IMR-90 (cell line): ENCODE measurements around the gene TEAD1. TPM values are rescaled to one million over a fixed set of nuclear protein-coding genes. Genes with fewer than 3 reads are reported as not detected.

Source experiments
- ATAC-seq: fragments of 200-7000 bp; cut with Tn5 transposase; 2 replicates; pipeline ENCODE4 v1.9.1; 2020; ENCODE audit warnings: low read depth, mild to moderate bottlenecking, moderate library complexity
- BruUV-seq: library from RNA; stranded (reverse); fragments of 400-500 nt; replicated peaks from 2 replicates; lab custom pipeline; 2021; lab: Mats Ljungman, UMichigan
- CTCF ChIA-PET: fragments of 300-600 bp; formaldehyde crosslinking; extraction: SDS; loops from one replicate; lab custom pipeline; 2021; ENCODE audit warnings: antibody characterized with exemption; lab: Yijun Ruan, JAX
- POLR2A ChIA-PET: fragments of 300-600 bp; sonication (Branson Sonifier 250); formaldehyde crosslinking; loops from one replicate; lab custom pipeline; 2022; ENCODE audit warnings: antibody characterized with exemption; ENCODE audit not compliant: unreplicated experiment; lab: Charles Lee
- DNase-seq: peaks from one replicate; pipeline ENCODE4 v3.0.0; 2013
- H2AFZ ChIP-seq: replicated peaks from 2 replicates; pipeline ENCODE3; 2013; ENCODE audit warnings: low read length, mild to moderate bottlenecking; ENCODE audit not compliant: poor library complexity
- H2AK5ac ChIP-seq: 2 replicates; pipeline ENCODE4 v1.6.1; 2013; ENCODE audit warnings: low read depth, low read length, inconsistent platforms
- H2AK9ac ChIP-seq: replicated peaks from 2 replicates; pipeline ENCODE3; 2013; ENCODE audit warnings: mild to moderate bottlenecking, low read depth, low read length, moderate library complexity; ENCODE audit not compliant: poor library complexity
- H2BK120ac ChIP-seq: 2 replicates; pipeline ENCODE4 v1.6.1; 2013; ENCODE audit warnings: low read depth, low read length, inconsistent platforms
- H2BK15ac ChIP-seq: 3 replicates; pipeline ENCODE4 v1.6.1; 2013; ENCODE audit warnings: low read depth, low read length, inconsistent platforms
- H2BK20ac ChIP-seq: 2 replicates; pipeline ENCODE4 v1.6.1; 2013; ENCODE audit warnings: low read depth, mild to moderate bottlenecking, inconsistent platforms, low read length, moderate library complexity
- H2BK5ac ChIP-seq: 2 replicates; pipeline ENCODE4 v1.6.1; 2013; ENCODE audit warnings: mild to moderate bottlenecking, low read depth, low read length, inconsistent platforms; ENCODE audit not compliant: poor library complexity, severe bottlenecking
- H3K14ac ChIP-seq: replicated peaks from 2 replicates; pipeline ENCODE4 v1.6.1; 2013; ENCODE audit warnings: low read depth, low read length, inconsistent platforms
- H3K18ac ChIP-seq: 2 replicates; pipeline ENCODE4 v1.6.1; 2013; ENCODE audit warnings: low read depth, low read length, control low read depth
- H3K23ac ChIP-seq: 2 replicates; pipeline ENCODE4 v1.6.1; 2013; ENCODE audit warnings: low read depth, low read length, inconsistent platforms
- H3K27ac ChIP-seq: 2 replicates; pipeline ENCODE4 v1.5.1; 2013; ENCODE audit warnings: mild to moderate bottlenecking, control low read depth, low read length; ENCODE audit not compliant: insufficient read depth
- H3K27me3 ChIP-seq: 2 replicates; pipeline ENCODE4 v1.6.1; 2013; ENCODE audit warnings: low read length; ENCODE audit not compliant: control insufficient read depth, insufficient read depth
- H3K36me3 ChIP-seq: 2 replicates; pipeline ENCODE4 v1.6.1; 2013; ENCODE audit warnings: low read length, mixed read lengths; ENCODE audit not compliant: control insufficient read depth, insufficient read depth
- H3K4ac ChIP-seq: 2 replicates; pipeline ENCODE4 v1.6.1; 2013; ENCODE audit warnings: low read depth, low read length, inconsistent platforms
- H3K4me1 ChIP-seq: 2 replicates; pipeline ENCODE4 v1.6.1; 2013; ENCODE audit warnings: low read length, mixed read lengths; ENCODE audit not compliant: control insufficient read depth, insufficient read depth
- H3K4me2 ChIP-seq: 2 replicates; pipeline ENCODE4 v1.6.1; 2013; ENCODE audit warnings: low read depth, mild to moderate bottlenecking, control low read depth, low read length, moderate library complexity
- H3K4me3 ChIP-seq: 2 replicates; pipeline ENCODE4 v1.5.1; 2013; ENCODE audit warnings: low read depth, mild to moderate bottlenecking, control low read depth, low read length, moderate library complexity; ENCODE audit not compliant: insufficient read depth
- H3K56ac ChIP-seq: 2 replicates; pipeline ENCODE4 v1.6.1; 2013; ENCODE audit warnings: low read length, inconsistent platforms; ENCODE audit not compliant: insufficient read depth; ENCODE audit errors: extremely low read depth
- H3K79me1 ChIP-seq, 2 experiments: 2 replicates each; pipeline ENCODE4 v1.6.1; 2013; ENCODE audit warnings: low read length in 2 of 2, inconsistent platforms in 1 of 2, low read depth in 1 of 2
- H3K9ac ChIP-seq: 2 replicates; pipeline ENCODE4 v1.6.1; 2013; ENCODE audit warnings: low read depth, low read length, control low read depth
- H3K9me1 ChIP-seq: 2 replicates; pipeline ENCODE4 v1.6.1; 2013; ENCODE audit warnings: low read length, inconsistent platforms; ENCODE audit not compliant: insufficient read depth
- H3K9me3 ChIP-seq: 2 replicates; pipeline ENCODE4 v1.6.1; 2013; ENCODE audit warnings: low read length; ENCODE audit not compliant: control insufficient read depth, insufficient read depth
- H4K20me1 ChIP-seq: 2 replicates; pipeline ENCODE4 v1.6.1; 2013; ENCODE audit warnings: low read length, inconsistent platforms; ENCODE audit not compliant: insufficient read depth
- H4K5ac ChIP-seq: 2 replicates; pipeline ENCODE4 v1.6.1; 2013; ENCODE audit warnings: mild to moderate bottlenecking, low read depth, low read length, control low read depth
- H4K8ac ChIP-seq, 2 experiments: 2 replicates each; pipeline ENCODE4 v1.6.1; 2013; ENCODE audit warnings: low read depth in 2 of 2, low read length in 2 of 2, control low read depth in 1 of 2, inconsistent platforms in 1 of 2
- H4K91ac ChIP-seq: 2 replicates; pipeline ENCODE4 v1.6.1; 2013; ENCODE audit warnings: low read depth, low read length, inconsistent platforms; ENCODE audit not compliant: insufficient read depth
- BHLHE40 ChIP-seq: fragments of 150-350 bp; IDR thresholded peaks from 2 replicates; pipeline ENCODE4 v1.6.1; 2016; ENCODE audit warnings: mild to moderate bottlenecking, low read depth, low read length
- CEBPB ChIP-seq: IDR thresholded peaks from 2 replicates; pipeline ENCODE4 v1.6.1; 2012; ENCODE audit warnings: low read depth, low read length, improper control_type of control experiment
- CHD1 ChIP-seq: IDR thresholded peaks from 2 replicates; pipeline ENCODE4 v1.6.1; 2012; ENCODE audit warnings: low read depth, low read length, improper control_type of control experiment
- FOS ChIP-seq: fragments of 150-350 bp; IDR thresholded peaks from 2 replicates; pipeline ENCODE4 v1.6.1; 2016; ENCODE audit warnings: low read depth, low read length
- MAFK ChIP-seq: IDR thresholded peaks from 2 replicates; pipeline ENCODE4 v1.6.1; 2012; ENCODE audit warnings: low read depth, low read length, improper control_type of control experiment
- MAZ ChIP-seq: IDR thresholded peaks from 2 replicates; pipeline ENCODE4 v1.6.1; 2012; ENCODE audit warnings: low read depth, mild to moderate bottlenecking, low read length, improper control_type of control experiment, moderate library complexity, borderline replicate concordance
- MXI1 ChIP-seq: IDR thresholded peaks from 2 replicates; pipeline ENCODE4 v1.6.1; 2012; ENCODE audit warnings: low read depth, mild to moderate bottlenecking, low read length, moderate library complexity, borderline replicate concordance
- NFE2L2 ChIP-seq: fragments of 150-350 bp; IDR thresholded peaks from 2 replicates; pipeline ENCODE4 v1.6.1; 2016; ENCODE audit warnings: low read depth, mild to moderate bottlenecking, low read length
- POLR2A ChIP-seq: IDR thresholded peaks from 2 replicates; pipeline ENCODE4 v1.6.1; 2012; ENCODE audit warnings: mild to moderate bottlenecking, low read depth, low read length
- RAD21 ChIP-seq: IDR thresholded peaks from 2 replicates; pipeline ENCODE4 v1.6.1; 2012; ENCODE audit warnings: low read length, improper control_type of control experiment
- RCOR1 ChIP-seq: IDR thresholded peaks from 2 replicates; pipeline ENCODE4 v1.6.1; 2012; ENCODE audit warnings: mild to moderate bottlenecking, low read length, improper control_type of control experiment; ENCODE audit not compliant: insufficient replicate concordance
- RFX5 ChIP-seq: IDR thresholded peaks from 2 replicates; pipeline ENCODE4 v1.8.0; 2012; ENCODE audit warnings: low read depth, mild to moderate bottlenecking, low read length, moderate library complexity
- SMC3 ChIP-seq: fragments of 150-350 bp; IDR thresholded peaks from 2 replicates; pipeline ENCODE4 v1.6.1; 2016; ENCODE audit warnings: low read depth, mild to moderate bottlenecking, antibody characterized with exemption, low read length, moderate library complexity
- WGBS, 2 experiments: methylation state at CpG; one replicate each; pipeline versions ENCODE4 v1.1.5 to v1.1.7; 2013; ENCODE audit warnings: missing lambda C conversion rate in 2 of 2; ENCODE audit not compliant: insufficient read length in 1 of 2; ENCODE audit errors: extremely low coverage in 2 of 2; 5-methylcytosine and 5-hydroxymethylcytosine counted together
- dilution Hi-C: fragments of 300-500 bp; cut with HindIII; formaldehyde crosslinking; loops from one replicate; pipeline ENCODE4 v1.14.3; 2018; ENCODE audit warnings: low sequenced_read_pairs; ENCODE audit not compliant: unreplicated experiment
- in situ Hi-C: fragments of 300-500 bp; cut with MboI; formaldehyde crosslinking; loops from 3 replicates; pipeline ENCODE4 v1.14.3; 2019; ENCODE audit warnings: low sequenced_read_pairs, inconsistent platforms, mixed read lengths
- intact Hi-C: fragments of 100-400 bp; cut with micrococcal nuclease; formaldehyde crosslinking; loops from 2 replicates; pipeline ENCODE4 v1.10.0; 2022
- polyA plus RNA-seq, 3 experiments: library from polyadenylated mRNA; depleted of rRNA; stranded (reverse); fragments of >200 nt; gene quantifications; 2 replicates each; pipeline ENCODE4 v1.2.3, GENCODE V29; 2012; ENCODE audit warnings: low replicate concordance in 1 of 3
- total RNA-seq: library from RNA; depleted of rRNA; stranded (reverse); fragments of >200 nt; gene quantifications from 2 replicates; pipeline ENCODE4 v1.2.3, GENCODE V29; 2012
- TF ChIP-seq, protein P1 (sequence below): conservative IDR thresholded peaks from 2 replicates; pipeline ENCODE4 v1.5.1; 2012; ENCODE audit warnings: mild to moderate bottlenecking, low read depth, low read length, improper control_type of control experiment
- TF ChIP-seq, protein P2 (sequence below): fragments of 150-350 bp; IDR thresholded peaks from 2 replicates; pipeline ENCODE4 v1.6.1; 2016; ENCODE audit warnings: low read depth, mild to moderate bottlenecking, low read length, moderate library complexity, borderline replicate concordance
- TF ChIP-seq, protein P3 (sequence below): fragments of 150-350 bp; IDR thresholded peaks from 2 replicates; pipeline ENCODE4 v1.6.1; 2017; ENCODE audit warnings: mild to moderate bottlenecking, antibody characterized with exemption, low read length, low read depth

The TEAD1 gene
- total and polyA plus RNA-seq, 2 of the 4 experiments (the other 2 are of a cell fraction) = 51.8 to 69.2 TPM

DNA sequence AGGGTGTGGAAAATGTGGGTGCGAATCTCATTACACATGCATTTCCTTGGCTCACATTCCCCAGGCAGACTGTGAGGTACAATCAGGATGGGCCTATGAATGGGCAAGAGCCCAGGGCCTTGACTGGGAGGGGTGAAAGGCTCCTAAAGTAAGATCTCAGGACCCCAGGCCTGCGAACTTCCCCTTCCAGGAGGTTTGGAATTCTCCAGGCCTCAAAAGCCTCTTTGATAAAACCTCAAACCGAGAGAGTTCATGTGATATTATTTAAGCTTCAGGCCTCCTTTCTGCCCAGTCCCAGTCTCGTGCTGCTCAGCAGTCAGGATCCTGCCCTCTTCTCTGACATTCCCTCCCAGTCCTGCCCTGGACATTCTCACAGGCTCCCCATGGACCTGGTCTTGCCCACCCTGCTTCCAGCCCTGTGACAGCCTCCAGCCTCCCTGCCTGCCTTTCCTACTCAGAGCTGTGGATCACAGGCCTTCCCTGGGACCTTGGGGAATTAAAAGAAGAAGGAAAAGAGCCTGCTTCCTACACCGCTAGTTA is 37.3 kb upstream of the TEAD1 start:
- no peaks in the 10 kb centered on the region for H3K79me1 ChIP-seq
- no peak overlapping the region for H3K56ac ChIP-seq
- H2BK5ac ChIP-seq = no peak overlapping the region
- H3K27me3 ChIP-seq = no peaks in the 10 kb centered on the region
- ChIA-PET POLR2A (no interaction called here), CTCF (no interaction called here)
- H2AK5ac ChIP-seq = no peak overlapping the region; the same call in 1 of the 2 replicates
- no peak overlapping the region for H3K9ac ChIP-seq
- no peaks in the 10 kb centered on the region for H4K20me1 ChIP-seq
- no peak overlapping the region for H2AK9ac ChIP-seq
- 78% methylated on average over 1 of the region's 5 CpGs; no CpG with 5 or more reads in 1 of the 2 experiments for WGBS, 2 experiments
- DNase-seq (no peak), ATAC-seq (no peak)
- no peak for TF ChIP-seq BHLHE40
- no peak for TF ChIP-seq RAD21
- TF ChIP-seq CHD1 = no peak
- TF ChIP-seq NFE2L2 = no peak
- TF ChIP-seq, protein P1, sequence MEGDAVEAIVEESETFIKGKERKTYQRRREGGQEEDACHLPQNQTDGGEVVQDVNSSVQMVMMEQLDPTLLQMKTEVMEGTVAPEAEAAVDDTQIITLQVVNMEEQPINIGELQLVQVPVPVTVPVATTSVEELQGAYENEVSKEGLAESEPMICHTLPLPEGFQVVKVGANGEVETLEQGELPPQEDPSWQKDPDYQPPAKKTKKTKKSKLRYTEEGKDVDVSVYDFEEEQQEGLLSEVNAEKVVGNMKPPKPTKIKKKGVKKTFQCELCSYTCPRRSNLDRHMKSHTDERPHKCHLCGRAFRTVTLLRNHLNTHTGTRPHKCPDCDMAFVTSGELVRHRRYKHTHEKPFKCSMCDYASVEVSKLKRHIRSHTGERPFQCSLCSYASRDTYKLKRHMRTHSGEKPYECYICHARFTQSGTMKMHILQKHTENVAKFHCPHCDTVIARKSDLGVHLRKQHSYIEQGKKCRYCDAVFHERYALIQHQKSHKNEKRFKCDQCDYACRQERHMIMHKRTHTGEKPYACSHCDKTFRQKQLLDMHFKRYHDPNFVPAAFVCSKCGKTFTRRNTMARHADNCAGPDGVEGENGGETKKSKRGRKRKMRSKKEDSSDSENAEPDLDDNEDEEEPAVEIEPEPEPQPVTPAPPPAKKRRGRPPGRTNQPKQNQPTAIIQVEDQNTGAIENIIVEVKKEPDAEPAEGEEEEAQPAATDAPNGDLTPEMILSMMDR = no peak
- TF ChIP-seq, protein P2, sequence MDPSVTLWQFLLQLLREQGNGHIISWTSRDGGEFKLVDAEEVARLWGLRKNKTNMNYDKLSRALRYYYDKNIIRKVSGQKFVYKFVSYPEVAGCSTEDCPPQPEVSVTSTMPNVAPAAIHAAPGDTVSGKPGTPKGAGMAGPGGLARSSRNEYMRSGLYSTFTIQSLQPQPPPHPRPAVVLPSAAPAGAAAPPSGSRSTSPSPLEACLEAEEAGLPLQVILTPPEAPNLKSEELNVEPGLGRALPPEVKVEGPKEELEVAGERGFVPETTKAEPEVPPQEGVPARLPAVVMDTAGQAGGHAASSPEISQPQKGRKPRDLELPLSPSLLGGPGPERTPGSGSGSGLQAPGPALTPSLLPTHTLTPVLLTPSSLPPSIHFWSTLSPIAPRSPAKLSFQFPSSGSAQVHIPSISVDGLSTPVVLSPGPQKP = no peak
- TF ChIP-seq SMC3 = no peak
- TF ChIP-seq POLR2A = no peak
- TF ChIP-seq MAZ = no peak
- TF ChIP-seq, protein P3, sequence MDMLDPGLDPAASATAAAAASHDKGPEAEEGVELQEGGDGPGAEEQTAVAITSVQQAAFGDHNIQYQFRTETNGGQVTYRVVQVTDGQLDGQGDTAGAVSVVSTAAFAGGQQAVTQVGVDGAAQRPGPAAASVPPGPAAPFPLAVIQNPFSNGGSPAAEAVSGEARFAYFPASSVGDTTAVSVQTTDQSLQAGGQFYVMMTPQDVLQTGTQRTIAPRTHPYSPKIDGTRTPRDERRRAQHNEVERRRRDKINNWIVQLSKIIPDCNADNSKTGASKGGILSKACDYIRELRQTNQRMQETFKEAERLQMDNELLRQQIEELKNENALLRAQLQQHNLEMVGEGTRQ = no peak
- TF ChIP-seq RCOR1 = no peak
- TF ChIP-seq CEBPB = no peak
- TF ChIP-seq FOS = no peak
- TF ChIP-seq RFX5 = no peak
- TF ChIP-seq MAFK = no peak
- no peak for TF ChIP-seq MXI1
- intact Hi-C loops = no loop called here
- BruUV-seq = no TSS peak
- peaks cover 9% of the 10 kb centered on the region for H3K9me1 ChIP-seq
- no peak overlapping the region for H3K18ac ChIP-seq
- no peak overlapping the region for H2AFZ ChIP-seq
- H4K5ac ChIP-seq = no peak overlapping the region
- H3K9me3 ChIP-seq = no peaks in the 10 kb centered on the region
- H2BK15ac ChIP-seq = no peak overlapping the region
- no peak overlapping the region for H4K91ac ChIP-seq
- no peaks in the 10 kb centered on the region for H3K36me3 ChIP-seq
- dilution Hi-C loops = no loop called here
- H3K27ac ChIP-seq = no peak overlapping the region
- no peak overlapping the region for H3K14ac ChIP-seq
- no peak overlapping the region for H3K4me3 ChIP-seq
- H4K8ac ChIP-seq = no peak overlapping the region
- no peak overlapping the region for H3K23ac ChIP-seq
- peaks cover 3% of the 10 kb centered on the region; the same call in 1 of the 2 replicates for H3K4me1 ChIP-seq
- no peak overlapping the region for H3K4ac ChIP-seq
- H2BK120ac ChIP-seq = no peak overlapping the region
- in situ Hi-C loops = no loop called here
- no peak overlapping the region for H3K4me2 ChIP-seq
- no peak overlapping the region for H2BK20ac ChIP-seq
